GM19023 (cell line): ENCODE results near the gene STIMATE.

Source experiments
- ATAC-seq: cut with Tn5 transposase; IDR thresholded peaks from one replicate; pipeline ENCODE4 v1.9.1; 2021; ENCODE audit warnings: mild to moderate bottlenecking, moderate library complexity; ENCODE audit not compliant: unreplicated experiment

STIMATE gene

GRCh38 chr3:52824037-52824436, 73.3 kb downstream of the STIMATE start:
- no peak for ATAC-seq

DNA sequence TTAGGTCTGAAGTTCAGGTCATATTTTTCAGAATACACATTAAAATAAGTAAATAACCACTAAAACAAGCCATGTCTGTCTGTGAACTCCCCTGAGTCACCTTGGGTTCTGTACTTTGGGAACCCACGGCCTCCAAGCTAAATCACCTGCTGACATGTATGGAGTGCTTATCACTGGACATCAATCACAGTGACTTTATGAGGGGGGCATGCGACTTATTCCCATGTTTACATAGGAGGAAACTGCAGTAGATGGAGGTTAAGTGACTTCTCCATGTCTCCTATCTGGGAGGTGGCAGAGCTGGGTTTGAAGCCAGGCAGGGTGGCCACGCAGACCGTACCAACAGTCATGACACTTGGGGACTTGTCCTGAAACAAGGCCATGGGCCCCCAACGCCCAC, 75.0 kb downstream of the STIMATE start:
- ATAC-seq = no peak

DNA sequence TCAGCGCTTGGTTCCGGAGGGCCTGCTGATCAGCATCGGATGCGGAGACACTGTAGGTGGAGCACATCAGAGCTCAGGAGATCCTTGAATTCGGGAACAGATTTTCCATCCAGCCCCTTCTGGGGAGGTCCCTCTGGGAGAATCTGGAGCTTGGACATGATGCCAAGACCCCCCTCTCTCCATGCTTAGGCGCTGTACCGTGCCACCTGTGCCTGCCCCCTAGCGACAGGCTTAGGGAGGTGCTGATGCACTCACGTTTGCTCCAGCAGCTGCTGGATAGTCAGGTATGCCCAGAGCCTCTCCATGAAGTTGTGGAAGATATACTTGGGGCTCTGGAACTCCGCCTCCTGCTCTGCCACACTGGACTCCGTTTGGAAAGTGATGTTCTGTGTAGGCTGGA, 76.6 kb downstream of the STIMATE start:
- no peak for ATAC-seq

DNA sequence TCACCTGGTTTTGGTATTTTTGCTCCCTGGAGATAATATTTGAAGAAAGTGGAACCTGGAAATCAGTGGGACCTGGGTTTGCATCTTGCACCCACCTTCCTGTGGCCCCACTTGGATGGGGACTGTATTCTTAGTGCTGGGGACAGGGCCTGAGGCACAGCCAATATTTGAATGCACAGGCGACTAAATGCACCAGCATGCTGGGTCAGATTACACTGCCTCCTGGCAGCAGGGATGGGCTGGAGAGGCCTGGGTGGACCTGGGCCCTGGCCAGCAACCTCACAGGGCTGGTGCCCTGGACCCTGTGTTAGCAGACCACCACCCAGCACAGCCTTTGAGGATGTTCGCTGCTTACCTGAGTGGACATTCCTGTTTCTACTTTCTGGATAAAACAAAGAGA, 77.4 kb downstream of the STIMATE start:
- ATAC-seq = no peak

- no peak for ATAC-seq
Observed at GRCh38 chr3:52817860-52818259, 79.5 kb downstream of the STIMATE start.

DNA sequence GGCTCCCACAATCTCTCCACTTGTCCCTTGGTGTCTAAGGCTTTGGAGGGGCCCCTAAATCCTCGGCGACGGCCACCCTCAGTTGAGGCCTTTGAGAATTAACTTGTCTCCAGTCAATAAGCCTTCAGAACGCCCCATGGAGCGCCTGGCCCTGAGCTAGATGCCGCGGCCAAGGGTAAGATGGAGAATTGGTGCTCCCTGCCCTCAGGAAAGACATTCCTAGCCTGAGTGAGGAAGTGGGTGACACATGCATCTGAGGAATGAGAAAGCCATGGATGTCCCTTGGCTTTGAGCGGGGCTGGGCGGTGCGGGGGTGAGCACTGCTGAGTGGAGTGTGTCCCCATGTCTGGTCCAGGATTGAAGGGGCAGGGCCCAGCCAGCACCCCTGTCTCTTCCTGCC, 80.1 kb downstream of the STIMATE start:
- no peak for ATAC-seq

DNA sequence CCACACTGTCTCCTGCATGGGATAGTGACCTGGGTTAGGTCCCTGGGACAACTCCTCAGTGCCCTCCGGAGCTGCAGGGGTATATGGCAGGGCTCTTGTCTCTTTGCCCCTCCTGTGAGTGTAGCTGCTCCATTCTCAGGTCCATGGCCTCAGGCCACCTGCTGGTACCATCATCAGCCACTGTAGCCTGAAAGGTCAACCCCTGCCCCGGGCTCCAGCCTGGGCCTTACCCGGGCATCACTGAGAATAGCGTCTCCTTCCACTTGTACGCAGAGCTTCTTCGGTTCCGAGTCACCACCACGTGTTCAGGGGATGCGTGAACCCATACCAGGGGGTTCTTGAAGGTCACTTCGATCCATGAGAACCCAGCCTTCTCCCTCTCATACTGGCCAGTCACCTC, 80.7 kb downstream of the STIMATE start:
- ATAC-seq = no peak

GRCh38 chr3:52816199-52816598, 81.1 kb downstream of the STIMATE start:
- no peak for ATAC-seq

DNA sequence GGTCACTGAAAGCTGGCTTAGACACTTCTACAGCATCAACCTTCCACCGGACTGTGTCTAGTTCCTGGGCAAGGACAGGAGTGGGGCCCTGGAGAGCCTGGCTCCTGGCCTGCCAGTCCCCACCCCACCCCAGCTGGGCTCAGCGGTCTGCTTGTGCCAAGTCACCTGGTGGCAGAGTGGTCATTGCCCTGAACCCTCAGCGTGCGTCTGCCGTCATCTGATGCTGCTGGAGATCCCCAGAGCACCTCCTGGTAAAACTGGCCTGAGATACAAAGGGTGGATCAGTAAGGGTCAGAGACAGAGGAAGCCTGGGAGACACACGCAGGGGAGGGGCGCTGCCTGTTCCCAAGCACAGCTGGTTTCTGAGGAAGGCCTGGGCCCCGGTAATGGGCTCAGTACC, 83.5 kb downstream of the STIMATE start:
- ATAC-seq = no peak

DNA sequence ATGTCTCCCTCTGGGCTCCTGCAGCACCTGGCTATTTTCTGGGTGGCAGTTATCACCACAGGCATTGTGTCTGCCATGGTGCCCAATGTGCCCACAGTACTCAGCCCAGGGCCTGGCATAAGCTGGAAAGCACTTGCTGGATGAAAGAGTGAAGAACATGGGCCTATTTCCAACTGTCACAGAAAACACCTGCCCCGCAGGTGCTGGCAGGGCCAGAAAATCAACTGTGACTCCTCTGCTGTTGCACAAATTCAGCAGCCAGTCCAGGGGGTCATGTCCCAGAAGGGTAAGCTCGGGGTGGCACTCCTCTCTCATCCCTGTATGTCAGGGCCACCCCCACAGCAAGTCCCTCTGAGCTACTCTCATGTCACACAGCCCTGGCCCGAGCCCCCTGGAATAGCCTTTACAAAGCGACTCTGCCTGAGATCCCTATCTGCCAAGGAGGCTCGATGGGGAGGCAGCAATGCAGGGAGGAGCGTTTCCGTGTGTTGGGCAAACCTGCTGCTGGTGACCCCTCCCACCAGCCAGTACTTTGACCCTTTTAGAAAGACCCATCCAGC, 85.8 kb downstream of the STIMATE start:
- ATAC-seq = no peak

DNA sequence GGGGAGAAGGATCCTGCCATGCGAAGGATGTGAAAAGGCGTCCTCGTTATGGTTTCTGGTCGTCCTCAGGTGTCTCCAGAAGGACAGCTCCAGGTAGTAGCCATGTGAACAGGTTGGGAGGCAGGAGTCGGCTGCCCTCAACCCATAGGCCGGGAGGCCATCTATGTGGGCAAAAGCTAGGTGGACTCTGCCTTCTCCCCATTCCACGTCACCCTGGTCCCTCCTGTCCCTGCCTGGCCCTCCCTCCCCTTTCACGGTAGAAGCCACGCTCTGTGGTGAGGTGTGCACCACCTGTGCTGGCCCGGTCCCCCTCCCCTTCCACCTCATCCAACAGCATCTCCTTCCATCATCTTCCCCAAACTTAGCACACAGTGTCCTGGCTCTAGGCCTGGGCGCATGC, 86.4 kb downstream of the STIMATE start:
- ATAC-seq = no peak

DNA sequence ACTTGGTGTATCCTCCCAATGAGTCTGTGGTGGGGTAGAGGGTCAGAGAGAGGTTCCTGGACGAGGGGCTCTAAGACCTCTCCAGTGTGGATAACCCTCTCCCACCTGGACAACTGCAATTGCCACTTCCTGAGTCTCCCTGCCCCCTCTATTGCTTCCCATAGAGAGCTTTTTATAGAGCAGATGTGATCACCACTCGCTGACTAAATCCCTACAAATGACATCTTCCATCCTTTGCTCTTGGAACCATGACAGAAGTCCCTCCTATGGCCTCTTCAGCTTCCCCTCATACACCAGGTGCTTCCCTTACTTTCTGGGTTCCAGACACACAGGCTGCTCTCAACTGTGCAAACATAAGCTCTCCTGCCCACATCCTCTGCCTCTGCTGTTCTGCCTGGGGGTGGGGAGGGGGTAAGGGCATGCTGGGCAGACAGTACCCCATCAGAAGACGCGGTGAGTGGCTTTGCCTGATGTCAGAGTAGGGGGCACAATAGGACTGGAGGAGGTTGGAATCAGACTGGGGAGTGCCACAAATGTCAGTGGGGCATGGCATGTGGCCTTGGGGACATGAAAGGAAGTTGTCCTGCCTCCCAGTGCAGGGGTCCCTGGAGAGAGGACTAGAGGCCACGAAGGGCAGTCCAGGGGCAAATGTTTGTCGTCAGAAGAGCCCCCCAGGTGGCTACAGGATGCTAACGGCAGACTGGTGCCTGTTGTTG, 87.5 kb downstream of the STIMATE start:
- no peak for ATAC-seq

GRCh38 chr3:52809149-52809548, 88.2 kb downstream of the STIMATE start:
- ATAC-seq = no peak

GRCh38 chr3:52805270-52806039, 91.9 kb downstream of the STIMATE start:
- no peak for ATAC-seq

DNA sequence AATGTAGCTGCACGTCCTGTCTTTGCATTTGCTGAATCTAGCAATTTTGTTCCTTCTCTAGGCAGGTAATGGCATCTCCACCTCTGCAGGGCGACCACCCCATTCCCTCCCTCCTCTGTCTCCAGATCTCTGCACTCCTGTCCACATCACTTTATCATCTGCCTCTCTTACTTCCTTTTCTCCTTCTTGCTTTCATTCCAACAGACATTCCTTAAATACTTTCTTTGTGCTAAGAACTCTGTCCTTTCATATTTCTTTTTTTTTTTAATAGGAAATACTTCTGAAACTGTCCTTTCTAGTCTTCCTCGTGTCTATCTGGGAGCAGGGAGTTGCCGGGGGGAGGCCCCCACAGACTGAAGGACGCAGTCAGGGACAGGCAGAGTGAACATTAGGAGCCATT, 95.5 kb downstream of the STIMATE start:
- ATAC-seq = no peak

- ATAC-seq = no peak
Observed at GRCh38 chr3:52800079-52800478, 97.3 kb downstream of the STIMATE start.

GRCh38 chr3:52798978-52799476, 98.3 kb downstream of the STIMATE start:
- ATAC-seq = no peak

DNA sequence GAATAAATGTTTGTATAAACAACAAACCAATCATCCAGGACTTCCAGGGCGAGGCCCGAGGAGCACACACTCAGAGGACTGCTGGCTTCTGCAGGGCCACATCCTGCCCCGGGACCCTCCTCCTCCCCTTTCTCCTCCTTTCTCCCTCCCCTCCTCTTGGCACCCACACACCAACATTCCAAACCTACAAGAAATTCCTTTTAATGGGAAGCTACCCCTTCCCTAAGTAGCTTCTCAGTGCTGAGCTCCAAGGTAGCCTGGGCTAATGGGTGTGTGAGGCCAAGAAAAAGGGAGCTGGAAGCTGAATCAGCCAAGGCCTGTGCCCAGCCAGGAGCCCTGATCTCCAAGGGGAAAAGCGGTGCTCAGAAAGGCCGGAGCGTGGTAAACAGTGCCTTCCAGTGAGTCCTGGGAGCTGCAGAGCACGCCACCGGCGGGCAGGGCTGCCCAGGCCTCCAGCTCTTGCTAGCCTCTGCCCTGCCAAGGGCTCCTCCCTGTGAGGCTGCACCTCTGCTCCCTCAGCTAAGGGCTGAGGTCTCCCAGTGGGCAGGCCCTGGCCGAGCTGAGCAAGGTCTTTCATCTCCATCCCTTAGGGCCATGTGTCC, 98.9 kb downstream of the STIMATE start:
- no peak for ATAC-seq

DNA sequence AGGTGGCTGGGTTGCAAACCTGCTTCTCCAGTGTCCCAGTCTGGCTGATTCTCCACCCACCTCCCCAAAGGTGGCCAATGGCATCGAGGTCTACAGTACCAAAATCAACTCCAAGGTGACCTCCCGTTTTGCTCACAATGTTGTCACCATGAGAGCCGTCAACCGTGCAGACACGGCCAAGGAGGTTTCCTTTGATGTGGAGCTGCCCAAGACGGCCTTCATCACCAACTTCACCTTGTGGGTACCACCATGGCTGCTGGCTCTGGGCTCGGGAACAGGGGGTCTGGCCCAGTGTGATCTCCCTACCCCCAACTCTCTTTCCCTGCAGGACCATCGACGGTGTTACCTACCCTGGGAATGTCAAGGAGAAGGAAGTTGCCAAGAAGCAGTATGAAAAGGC, 100.9 kb downstream of the STIMATE start:
- no peak for ATAC-seq

GRCh38 chr3:52795298-52795900, 101.9 kb downstream of the STIMATE start:
- no peak for ATAC-seq

- no peak for ATAC-seq
Observed at GRCh38 chr3:52794612-52795099, 102.7 kb downstream of the STIMATE start, which contains the start of gene ITIH3. Gene ITIH3 (plus strand): TSS chr3:52794796. CDS start chr3:52794804, 8 bp downstream.
